ENCODE results near the gene ZDHHC3.

ZDHHC3 gene

GRCh38 chr3:44995142-44995770 is 19.3 kb upstream of the ZDHHC3 start:
- peak; percentile 74 to 76 for DNase-seq
- Histone ChIP-seq H3K4me1 (peaks cover 0 to 36% (median 21%) of the 10 kb centered on the region in 4 donors), H3K36me3 (peaks cover 25 to 63% (median 33%) of the 10 kb centered on the region in 3 donors), H3K9me3 (no peaks in the 10 kb centered on the region), H3K4me3 (no peak overlapping the region), H3K27ac (peak overlapping the region; percentile 19 to 53), H3K27me3 (no peaks in the 10 kb centered on the region)
- TF ChIP-seq CTCF (IDR thresholded peaks at IDR 0.05): no peak
- intact Hi-C loops (cut with DNase I; ENCODE audit: low total_unique reads): no loop called here

- H3K36me3 ChIP-seq: peaks cover 16 to 59% (median 27%) of the 10 kb centered on the region in 3 donors
- intact Hi-C loops (cut with DNase I; ENCODE audit: low total_unique reads): no loop called here
- no peak overlapping the region for H3K4me3 ChIP-seq
- peaks cover 0 to 36% (median 21%) of the 10 kb centered on the region in 4 donors for H3K4me1 ChIP-seq
- peak overlapping the region; percentile 26 to 43 for H3K27ac ChIP-seq
- DNase-seq: no peak
- no peaks in the 10 kb centered on the region for H3K27me3 ChIP-seq
- H3K9me3 ChIP-seq: no peaks in the 10 kb centered on the region
- no peak for TF ChIP-seq CTCF (IDR thresholded peaks at IDR 0.05)
Observed at GRCh38 chr3:44993471-44994205, 17.7 kb upstream of the ZDHHC3 start.

GRCh38 chr3:44992555-44993470 is 16.8 kb upstream of the ZDHHC3 start:
- H3K4me1 ChIP-seq: peaks cover 0 to 40% (median 21%) of the 10 kb centered on the region in 4 donors
- H3K9me3 ChIP-seq: no peaks in the 10 kb centered on the region
- intact Hi-C loops (cut with DNase I; ENCODE audit: low total_unique reads): no loop called here
- H3K36me3 ChIP-seq: peaks cover 8 to 51% (median 19%) of the 10 kb centered on the region in 3 donors
- H3K4me3 ChIP-seq: no peak overlapping the region
- no peak for DNase-seq
- H3K27me3 ChIP-seq: no peaks in the 10 kb centered on the region
- TF ChIP-seq CTCF (IDR thresholded peaks at IDR 0.05): peak; percentile 39 to 58
- peak overlapping the region; percentile 26 to 43 for H3K27ac ChIP-seq

GRCh38 chr3:44991326-44991725 is 15.4 kb upstream of the ZDHHC3 start:
- no peaks in the 10 kb centered on the region for H3K9me3 ChIP-seq
- no peak overlapping the region for H3K4me3 ChIP-seq
- no peaks in the 10 kb centered on the region for H3K27me3 ChIP-seq
- intact Hi-C loops (cut with DNase I; ENCODE audit: low total_unique reads): no loop called here
- no peak overlapping the region for H3K27ac ChIP-seq
- peaks cover 0 to 40% (median 21%) of the 10 kb centered on the region in 4 donors for H3K4me1 ChIP-seq
- no peak for TF ChIP-seq CTCF (IDR thresholded peaks at IDR 0.05)
- peaks cover 0 to 36% (median 11%) of the 10 kb centered on the region in 3 donors for H3K36me3 ChIP-seq
- DNase-seq: no peak

GRCh38 chr3:44989636-44990373 is 13.8 kb upstream of the ZDHHC3 start:
- H3K27ac ChIP-seq: no peak overlapping the region

More at GRCh38 chr3:44989636-44990373, 13.8 kb upstream of the ZDHHC3 start:
- Histone ChIP-seq H3K36me3 (peaks cover 0 to 31% (median 11%) of the 10 kb centered on the region in 3 donors), H3K4me1 (peaks cover 0 to 26% (median 9%) of the 10 kb centered on the region in 4 donors), H3K27me3 (no peaks in the 10 kb centered on the region), H3K4me3 (no peak overlapping the region), H3K9me3 (no peaks in the 10 kb centered on the region)
- intact Hi-C loops (cut with DNase I; ENCODE audit: low total_unique reads): no loop called here
- no peak for DNase-seq
- no peak for TF ChIP-seq CTCF (IDR thresholded peaks at IDR 0.05)
